Loucy (cell line): Measurements from ENCODE around the gene TMEM185A.

Experiments
- EZH2phosphoT487 ChIP-seq: fragments of 200-600 bp; IDR thresholded peaks from 2 replicates; pipeline ENCODE4 v1.6.1; 2018; ENCODE audit warnings: antibody characterized with exemption, mild to moderate bottlenecking, moderate library complexity, borderline replicate concordance
- TF ChIP-seq, protein P1 (sequence below): fragments of 200-600 bp; sonication (generic); conservative IDR thresholded peaks from 2 replicates; pipeline ENCODE4 v1.5.1; 2014; ENCODE audit warnings: mild to moderate bottlenecking, antibody characterized with exemption, low read length

DNA sequence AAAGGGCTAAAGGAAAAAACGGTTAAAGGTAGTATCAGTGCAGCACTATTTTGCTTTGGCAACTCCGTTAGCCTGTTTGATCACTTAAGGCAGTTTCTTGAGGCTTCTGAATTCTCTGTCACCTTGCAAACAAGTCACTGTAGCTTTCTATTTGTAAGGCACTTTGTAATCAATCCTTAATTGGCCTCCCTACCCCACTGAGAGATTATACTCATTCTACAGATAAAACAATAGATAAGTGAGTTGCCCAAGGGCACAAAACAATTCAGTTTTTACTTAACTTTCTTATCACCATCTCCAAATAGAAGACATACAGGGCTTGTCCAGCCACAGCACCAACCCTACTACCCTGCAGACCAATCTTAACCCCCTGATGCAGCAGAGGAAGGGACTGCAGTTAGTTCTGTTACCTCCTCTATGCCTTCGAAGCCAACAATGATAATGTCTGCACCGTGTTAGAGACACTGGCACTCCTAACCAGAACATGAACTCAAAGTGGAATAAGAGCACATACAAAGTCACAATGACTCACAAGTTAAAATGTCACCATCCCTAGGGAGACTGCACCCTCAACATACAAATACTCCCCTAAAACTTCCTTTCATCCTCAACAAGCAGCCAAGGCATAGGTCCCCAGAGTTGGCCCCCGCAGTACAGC lies 1.7 kb downstream of the TMEM185A start:
- TF ChIP-seq, protein P1, sequence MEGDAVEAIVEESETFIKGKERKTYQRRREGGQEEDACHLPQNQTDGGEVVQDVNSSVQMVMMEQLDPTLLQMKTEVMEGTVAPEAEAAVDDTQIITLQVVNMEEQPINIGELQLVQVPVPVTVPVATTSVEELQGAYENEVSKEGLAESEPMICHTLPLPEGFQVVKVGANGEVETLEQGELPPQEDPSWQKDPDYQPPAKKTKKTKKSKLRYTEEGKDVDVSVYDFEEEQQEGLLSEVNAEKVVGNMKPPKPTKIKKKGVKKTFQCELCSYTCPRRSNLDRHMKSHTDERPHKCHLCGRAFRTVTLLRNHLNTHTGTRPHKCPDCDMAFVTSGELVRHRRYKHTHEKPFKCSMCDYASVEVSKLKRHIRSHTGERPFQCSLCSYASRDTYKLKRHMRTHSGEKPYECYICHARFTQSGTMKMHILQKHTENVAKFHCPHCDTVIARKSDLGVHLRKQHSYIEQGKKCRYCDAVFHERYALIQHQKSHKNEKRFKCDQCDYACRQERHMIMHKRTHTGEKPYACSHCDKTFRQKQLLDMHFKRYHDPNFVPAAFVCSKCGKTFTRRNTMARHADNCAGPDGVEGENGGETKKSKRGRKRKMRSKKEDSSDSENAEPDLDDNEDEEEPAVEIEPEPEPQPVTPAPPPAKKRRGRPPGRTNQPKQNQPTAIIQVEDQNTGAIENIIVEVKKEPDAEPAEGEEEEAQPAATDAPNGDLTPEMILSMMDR = no peak
- TF ChIP-seq EZH2phosphoT487 = no peak
